HG03196 (cell line): ENCODE data around the gene AADACL4.
"Not testable (repeated sequence)": the region's sequence is repeated elsewhere in the genome, so short reads cannot be mapped to it uniquely, and the experiment has no call there.

Source experiments
- ATAC-seq: cut with Tn5 transposase; IDR thresholded peaks from one replicate; pipeline ENCODE4 v1.9.1; 2021; ENCODE audit not compliant: unreplicated experiment

The AADACL4 gene

GRCh38 chr1:12629511-12629956 is 14.4 kb upstream of the AADACL4 start:
- no peak for ATAC-seq

GRCh38 chr1:12629985-12630760 is 13.7 kb upstream of the AADACL4 start:
- no peak for ATAC-seq

- ATAC-seq, result no peak
These were observed 12.8 kb upstream of the AADACL4 start for GRCh38 chr1:12630946-12631530.

- ATAC-seq, result no peak
These were observed 12.3 kb upstream of the AADACL4 start for GRCh38 chr1:12631571-12631970.

GRCh38 chr1:12634156-12634555 is 9.7 kb upstream of the AADACL4 start:
- no peak for ATAC-seq

- ATAC-seq, result no peak
These were observed 9.1 kb upstream of the AADACL4 start for GRCh38 chr1:12634696-12635202.

- ATAC-seq, result no peak
These were observed 7.6 kb upstream of the AADACL4 start for GRCh38 chr1:12636098-12636950.

- ATAC-seq, result no peak
These were observed 6.2 kb upstream of the AADACL4 start for GRCh38 chr1:12637693-12638092.

GRCh38 chr1:12640237-12640957 is 3.5 kb upstream of the AADACL4 start:
- ATAC-seq, result no peak

GRCh38 chr1:12640958-12641272 is 3.0 kb upstream of the AADACL4 start:
- no peak for ATAC-seq

GRCh38 chr1:12643079-12643478 is 806 bp upstream of the AADACL4 start:
- no peak for ATAC-seq

- no peak for ATAC-seq
These were observed 352 bp downstream of the AADACL4 start for GRCh38 chr1:12644237-12644636.

GRCh38 chr1:12644829-12645228 is 944 bp downstream of the AADACL4 start:
- ATAC-seq, result no peak

- not testable (repeated sequence) for ATAC-seq
These were observed 1.5 kb downstream of the AADACL4 start for GRCh38 chr1:12645401-12645800.

- ATAC-seq, result no peak
These were observed 4.9 kb downstream of the AADACL4 start for GRCh38 chr1:12648741-12649140.

GRCh38 chr1:12649971-12650421 is 6.1 kb downstream of the AADACL4 start:
- no peak for ATAC-seq

GRCh38 chr1:12654004-12654567 is 10.2 kb downstream of the AADACL4 start:
- no peak for ATAC-seq

GRCh38 chr1:12654657-12655056 is 10.8 kb downstream of the AADACL4 start:
- no peak for ATAC-seq

GRCh38 chr1:12656575-12656974 is 12.7 kb downstream of the AADACL4 start:
- no peak for ATAC-seq

- ATAC-seq, result no peak
These were observed 13.4 kb downstream of the AADACL4 start for GRCh38 chr1:12657060-12657884.
